GM12892 (cell line): ENCODE data around the gene STARD10.

Source experiments
- POLR2A ChIP-seq: IDR thresholded peaks from 2 replicates; pipeline ENCODE4 v1.6.1; 2011; ENCODE audit warnings: low read depth, low read length, control low read depth
- TAF1 ChIP-seq: IDR thresholded peaks from 2 replicates; pipeline ENCODE4 v1.6.1; 2011; ENCODE audit warnings: low read depth, mild to moderate bottlenecking, control low read depth, low read length, borderline replicate concordance

GRCh38 chr11:72766152-72766902 is 27.5 kb downstream of the STARD10 start:
- TF ChIP-seq POLR2A (no peak), TAF1 (no peak)
